Activated T-helper 1 cell treated with Interleukin-2 at 50 U/mL for 16 hours (primary cell): ENCODE results near the gene GIPC2.
"Not testable (repeated sequence)": the region's sequence is repeated elsewhere in the genome, so short reads cannot be mapped to it uniquely, and the experiment has no call there.

Source experiments
- DNase-seq: peaks from one replicate; pipeline ENCODE4 v3.0.0-alpha.2; 2020; ENCODE audit warnings: low read depth

Gene GIPC2

DNA sequence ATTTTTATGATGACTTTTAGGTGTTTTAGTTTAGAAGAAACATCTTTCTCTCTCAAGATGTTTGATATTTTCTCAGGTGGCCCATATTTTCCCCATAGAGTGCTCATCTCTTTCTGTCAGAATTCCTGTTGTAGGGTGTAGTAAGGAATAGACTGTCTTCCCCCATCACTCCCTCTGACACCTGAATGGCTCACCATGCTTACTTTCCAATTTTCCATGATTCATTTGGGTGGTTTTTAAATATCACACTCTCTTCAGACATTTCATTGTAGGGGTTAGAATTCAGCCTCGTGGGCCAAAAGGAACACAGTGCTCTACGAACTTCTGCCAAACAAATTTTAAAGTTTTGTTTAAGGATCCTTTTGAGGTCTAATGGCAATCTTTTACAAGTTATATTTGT lies 24.0 kb downstream of the GIPC2 start:
- DNase-seq: no peak

DNA sequence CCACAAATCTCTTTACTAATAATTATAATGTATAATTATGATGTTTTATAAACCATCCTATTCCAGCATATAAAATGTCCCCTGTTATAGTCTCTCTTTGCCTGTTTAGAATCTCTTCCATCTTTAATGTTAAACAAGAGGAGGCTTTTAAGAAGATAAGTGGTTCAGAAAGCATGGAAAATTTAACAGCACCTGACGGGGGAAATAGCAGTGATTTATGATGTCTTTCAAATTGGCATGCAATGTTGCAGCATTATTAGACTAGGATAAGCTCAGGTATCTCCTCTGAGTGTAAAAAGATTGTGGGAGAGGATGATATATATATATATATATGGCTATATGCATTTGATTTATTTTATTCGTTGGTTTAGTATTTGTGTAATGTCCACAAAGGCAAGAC lies 24.4 kb downstream of the GIPC2 start:
- no peak for DNase-seq

DNA sequence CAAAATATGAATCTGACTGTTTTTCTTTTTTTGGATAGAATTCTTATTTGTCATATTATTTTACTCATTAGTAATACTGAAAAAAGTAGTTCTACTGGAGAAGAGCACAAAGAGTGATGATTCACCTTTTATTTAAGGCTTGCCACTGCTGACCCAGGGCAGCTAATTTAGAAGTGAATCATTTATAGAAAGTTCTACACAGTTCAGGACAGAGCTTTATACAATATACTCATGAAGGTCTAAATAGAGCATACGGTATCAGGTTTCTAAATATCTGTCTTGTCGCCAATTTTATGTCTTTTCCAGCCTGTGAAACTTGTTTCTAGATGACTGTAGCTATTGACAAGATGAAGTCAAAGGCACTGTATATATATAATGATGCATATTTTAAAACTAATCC lies 25.0 kb downstream of the GIPC2 start:
- no peak for DNase-seq

DNA sequence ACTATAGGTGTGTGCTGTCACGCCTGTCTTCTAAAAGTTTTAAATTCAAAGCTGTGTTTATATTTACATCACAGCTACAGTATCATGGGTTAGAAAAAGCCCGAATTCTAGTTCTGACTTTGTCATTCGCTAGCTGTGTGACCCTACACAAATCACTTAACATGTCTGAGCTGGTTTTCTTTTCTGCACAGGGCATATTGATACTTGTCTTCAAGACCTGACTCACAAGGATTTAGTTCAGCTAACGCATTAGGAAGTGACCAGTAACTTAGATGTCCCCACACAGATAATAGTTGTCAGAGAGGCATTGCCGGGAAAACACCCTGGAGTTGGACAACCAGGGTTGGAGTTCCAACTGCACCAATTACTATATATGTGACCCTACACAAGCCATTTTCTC lies 25.9 kb downstream of the GIPC2 start:
- DNase-seq: no peak

DNA sequence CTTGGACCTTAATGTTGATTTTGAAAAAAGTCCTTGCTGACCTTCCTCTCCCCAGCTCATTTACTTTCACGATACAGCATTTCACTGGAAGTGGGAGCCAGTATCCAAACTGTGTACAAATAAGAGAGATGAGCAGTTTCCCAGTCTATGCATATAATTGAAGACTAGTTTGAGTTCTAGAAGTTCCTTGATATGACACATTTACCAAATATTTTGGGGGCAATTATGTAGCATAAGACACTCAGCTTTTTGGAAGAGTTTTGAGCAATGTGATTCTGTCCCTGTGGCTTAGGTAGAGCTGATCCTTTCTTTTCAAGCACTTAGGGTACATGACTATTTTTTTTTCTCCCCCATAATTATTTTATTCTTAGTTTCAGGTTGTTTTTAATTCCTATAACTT lies 26.4 kb downstream of the GIPC2 start:
- DNase-seq: no peak

DNA sequence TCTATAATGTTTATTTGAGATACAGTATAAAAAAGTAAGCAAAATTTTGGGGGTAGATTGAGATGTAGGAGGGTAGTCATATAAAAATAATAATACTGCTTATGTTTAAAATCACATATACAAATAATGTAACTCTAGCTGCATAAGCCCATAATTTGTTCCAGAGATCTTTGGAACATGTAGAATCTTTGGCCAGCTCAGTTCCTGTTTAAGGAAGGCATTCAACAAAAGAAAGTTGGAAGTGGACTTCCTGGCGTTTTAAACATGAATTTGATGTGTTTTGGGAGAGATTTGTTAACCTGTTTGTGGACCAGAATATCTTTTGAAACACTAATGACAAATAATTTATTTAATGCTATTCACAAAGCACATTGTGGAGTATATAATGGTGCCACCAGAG lies 27.7 kb downstream of the GIPC2 start:
- no peak for DNase-seq

DNA sequence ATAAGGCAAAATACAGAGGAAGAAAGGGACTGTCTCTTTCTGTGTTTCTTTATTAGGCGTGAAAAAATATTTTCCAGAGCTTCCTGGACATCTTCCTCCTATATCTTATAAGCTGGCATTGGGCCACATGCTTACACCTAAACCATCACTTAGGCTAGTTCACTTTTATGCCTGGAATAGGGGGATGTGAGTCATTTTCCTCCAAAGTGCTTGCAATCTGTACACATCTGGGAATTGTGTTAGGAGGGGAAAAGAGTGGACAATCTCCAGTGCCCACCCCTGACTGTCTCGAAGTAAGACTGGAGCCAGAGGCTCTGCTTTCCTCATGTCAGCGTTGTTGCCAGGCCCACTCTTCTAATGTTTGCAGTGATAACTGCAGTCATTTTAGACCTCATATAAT lies 29.9 kb downstream of the GIPC2 start:
- DNase-seq: no peak

DNA sequence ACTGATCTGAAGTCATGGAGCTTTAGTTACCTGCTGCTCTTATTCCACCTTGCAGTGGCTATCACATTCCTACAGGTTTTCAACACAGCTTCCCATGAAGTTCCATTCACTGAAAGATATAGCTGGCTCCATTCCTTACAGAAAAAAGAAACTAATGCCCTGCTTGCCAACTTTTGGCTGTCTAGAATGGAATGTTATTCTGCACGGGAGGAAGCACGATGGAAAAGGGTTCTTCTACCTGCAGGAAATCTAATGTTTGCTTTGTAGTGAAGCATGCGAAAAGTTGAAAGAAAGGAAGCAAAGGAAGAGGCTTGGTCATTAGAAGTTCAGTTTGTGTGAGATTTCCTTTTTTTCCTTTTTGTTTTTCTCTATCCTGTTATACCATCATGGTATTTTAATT lies 32.6 kb downstream of the GIPC2 start:
- no peak for DNase-seq

DNA sequence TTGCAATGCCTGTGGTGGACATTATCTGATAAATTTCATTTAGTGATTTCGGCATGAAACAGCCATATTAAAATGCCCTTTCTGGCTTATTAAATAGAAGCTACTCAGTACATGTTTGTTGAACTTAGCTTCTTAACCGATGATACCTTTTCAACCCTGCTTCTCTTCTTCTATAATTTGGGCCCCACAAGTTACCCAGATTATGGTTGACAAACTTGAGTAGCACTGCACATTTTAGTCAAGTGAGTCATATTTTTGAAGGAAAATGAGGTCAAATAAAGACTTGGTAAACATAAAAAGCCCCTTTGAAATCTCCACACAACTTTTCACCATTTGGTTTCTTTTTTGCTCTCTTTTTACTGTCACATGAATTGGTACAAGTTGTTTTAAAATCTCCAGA lies 33.8 kb downstream of the GIPC2 start:
- no peak for DNase-seq

DNA sequence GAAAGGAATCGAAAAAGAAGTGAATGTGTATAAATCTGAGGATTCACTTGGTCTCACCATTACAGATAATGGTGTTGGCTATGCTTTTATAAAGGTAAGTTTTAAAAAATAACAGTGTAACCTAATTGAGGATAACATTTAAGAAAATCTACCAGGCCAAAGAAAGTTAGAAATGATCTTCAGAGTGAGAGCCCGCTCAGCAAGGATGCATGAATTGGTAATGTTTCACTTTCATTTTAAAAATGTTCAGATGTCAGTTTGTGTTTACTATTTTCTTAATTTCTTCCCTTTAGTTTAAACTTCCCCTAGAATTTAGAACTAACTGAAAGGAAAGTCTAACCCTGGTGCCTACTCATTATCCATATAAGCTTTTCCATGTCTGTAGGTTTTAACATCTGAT lies 35.0 kb downstream of the GIPC2 start:
- no peak for DNase-seq

DNA sequence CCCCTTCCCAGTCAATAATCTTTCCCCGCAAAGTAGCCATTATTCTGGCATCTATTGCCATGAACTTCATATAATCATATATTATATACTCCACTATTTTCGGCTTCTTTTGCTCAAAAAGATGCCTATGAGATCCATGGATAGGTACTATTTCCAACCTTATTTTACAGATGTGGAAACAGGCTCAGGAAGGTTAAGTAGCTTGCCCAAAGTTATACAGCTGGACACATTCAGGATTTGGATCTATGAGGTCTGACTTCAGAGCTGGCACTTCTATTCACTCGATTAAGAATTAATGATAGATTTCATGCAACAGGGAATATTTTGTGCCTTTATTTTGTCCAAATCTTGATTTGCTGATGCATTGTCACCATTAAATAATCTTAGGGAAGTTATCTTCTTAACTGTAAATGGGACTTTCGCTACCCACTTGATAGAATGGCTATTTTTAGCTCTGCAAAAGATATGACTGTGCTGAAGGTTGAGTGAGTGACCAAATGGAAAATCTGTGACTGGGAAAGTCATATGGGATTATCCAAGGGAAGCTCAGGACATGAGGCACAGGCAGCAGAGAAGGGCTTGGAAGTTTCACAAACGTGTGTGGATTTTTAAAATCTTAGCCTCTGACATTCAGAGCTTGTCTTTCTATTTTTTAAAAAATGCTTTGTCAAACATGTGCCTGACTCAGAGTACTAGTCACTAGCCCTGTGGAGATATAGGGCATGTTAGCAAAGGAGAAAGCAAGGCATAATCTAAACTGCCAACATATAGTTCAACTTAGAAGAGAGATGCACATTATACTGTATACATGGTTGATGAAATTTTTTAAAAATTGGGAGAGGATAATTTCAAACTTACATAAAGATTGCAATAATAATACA lies 36.5 kb downstream of the GIPC2 start:
- no peak for DNase-seq

DNA sequence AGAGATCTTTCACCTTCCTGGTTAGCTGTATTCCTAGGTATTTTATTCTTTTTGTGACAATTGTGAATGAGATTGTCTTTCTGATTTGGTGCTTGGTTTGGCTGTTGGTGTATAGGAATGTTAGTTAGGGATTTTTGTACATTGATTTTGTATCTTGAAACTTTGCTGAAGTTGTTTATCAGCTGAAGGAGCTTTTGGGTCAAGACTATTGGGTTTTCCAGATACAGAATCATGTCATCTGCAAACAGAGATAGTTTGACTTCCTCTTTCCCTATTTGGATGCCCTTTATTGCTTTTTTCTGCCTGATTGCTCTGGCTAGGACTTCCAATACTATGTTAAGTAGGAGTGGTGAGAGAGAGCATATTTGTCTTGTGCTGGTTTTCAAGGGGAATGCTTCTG lies 38.9 kb downstream of the GIPC2 start:
- DNase-seq: not testable (repeated sequence)

DNA sequence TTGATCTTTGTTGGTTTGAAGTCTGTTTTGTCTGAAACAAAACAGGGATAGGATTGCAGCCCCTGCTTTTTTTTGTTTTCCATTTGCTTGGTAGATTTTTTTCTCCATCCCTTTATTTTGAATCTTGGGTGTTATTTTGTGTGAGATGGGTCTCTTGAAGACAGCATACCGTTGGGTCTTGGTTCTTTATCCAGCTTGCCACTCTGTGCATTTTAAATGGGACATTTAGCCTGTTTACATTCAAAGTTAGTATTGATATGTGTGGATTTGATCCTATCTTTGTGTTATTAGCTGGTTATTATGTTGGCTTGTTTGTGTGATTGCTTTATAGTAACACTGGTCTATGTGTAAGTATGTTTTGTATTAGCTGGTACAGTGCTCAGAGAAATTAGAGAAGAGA lies 40.9 kb downstream of the GIPC2 start:
- no peak for DNase-seq

DNA sequence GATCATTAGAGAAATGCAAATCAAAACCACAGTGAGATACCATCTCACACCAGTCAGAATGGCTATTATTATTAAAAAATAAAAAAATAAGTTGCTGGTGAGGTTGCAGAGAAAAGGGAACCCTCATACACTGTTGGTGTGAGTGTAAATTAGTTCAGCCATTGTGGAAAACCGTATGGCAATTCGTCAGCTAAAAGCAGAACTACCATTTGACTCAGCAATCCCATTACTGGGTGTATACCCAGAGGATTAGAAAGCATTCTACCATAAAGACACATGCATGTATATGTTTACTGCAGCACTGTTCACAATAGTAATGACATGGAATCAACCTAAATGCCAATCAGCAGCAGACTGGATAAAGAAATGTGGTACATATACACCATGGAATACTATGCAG lies 42.2 kb downstream of the GIPC2 start:
- DNase-seq: no peak

DNA sequence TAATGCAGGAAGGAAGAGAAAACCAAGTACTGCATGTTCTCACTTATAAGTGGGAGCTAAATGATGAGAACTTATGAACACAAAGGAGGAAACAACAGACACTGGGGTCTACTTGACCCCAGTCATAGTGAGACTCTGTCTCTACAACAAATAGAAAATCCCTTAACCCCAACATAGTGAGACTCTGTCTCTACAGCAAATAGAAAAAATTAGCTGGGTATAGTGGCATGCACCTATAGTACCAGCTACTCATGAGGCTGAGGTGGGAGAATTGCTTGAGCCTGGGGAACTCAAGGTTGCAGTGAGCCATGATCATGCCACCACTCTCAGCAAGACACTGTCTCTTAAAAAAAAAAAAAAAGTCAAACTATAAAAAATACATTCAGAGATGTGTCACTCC lies 42.7 kb downstream of the GIPC2 start:
- no peak for DNase-seq

DNA sequence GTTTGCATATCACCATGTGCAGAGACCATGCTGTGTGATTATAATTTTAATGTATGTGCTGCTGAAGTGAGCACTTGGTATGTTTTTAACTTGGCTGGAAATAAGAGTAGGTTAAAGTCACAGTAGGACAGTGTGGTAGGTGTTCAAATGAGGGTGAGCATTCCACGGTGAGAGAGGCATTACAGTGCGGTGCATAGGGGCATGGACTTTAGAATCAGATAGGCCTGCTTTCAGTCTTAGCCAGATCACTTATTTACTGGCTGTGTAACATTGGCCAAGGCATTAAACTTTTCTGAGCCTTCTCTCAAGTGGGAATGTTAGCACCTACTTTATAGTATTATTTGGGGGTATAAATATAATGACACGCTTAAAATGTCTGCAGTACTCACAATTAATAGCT lies 43.2 kb downstream of the GIPC2 start:
- DNase-seq: no peak

DNA sequence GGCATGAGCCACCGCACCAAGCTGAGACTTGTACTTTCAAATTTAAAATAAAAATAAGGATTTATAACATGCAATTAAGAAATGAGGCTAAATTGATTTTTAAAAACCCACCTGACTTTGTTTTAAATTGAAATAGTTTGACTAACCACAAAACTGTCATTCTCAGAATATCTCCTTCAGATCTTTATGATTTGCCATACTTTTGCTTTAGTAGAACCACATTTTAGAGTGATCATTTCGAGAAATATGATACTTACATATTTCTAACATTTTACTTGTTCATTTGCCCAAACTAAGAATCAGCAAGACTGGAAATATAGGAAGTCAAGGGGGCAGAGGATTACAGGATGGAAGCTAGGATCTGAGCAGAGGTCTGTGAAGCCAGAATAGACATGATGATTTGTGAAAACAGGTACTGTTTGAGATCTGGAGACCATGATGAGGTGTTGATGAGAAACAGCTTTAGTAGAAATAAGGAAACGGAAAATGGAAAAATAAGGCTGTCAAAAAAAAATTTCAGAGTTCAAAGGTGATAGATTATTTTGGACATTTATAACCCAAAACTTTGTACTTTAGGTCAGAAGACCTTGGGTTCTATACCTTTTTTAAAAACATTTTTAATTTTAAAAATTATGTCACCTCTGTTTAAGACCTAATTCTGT lies 44.8 kb downstream of the GIPC2 start:
- no peak for DNase-seq

DNA sequence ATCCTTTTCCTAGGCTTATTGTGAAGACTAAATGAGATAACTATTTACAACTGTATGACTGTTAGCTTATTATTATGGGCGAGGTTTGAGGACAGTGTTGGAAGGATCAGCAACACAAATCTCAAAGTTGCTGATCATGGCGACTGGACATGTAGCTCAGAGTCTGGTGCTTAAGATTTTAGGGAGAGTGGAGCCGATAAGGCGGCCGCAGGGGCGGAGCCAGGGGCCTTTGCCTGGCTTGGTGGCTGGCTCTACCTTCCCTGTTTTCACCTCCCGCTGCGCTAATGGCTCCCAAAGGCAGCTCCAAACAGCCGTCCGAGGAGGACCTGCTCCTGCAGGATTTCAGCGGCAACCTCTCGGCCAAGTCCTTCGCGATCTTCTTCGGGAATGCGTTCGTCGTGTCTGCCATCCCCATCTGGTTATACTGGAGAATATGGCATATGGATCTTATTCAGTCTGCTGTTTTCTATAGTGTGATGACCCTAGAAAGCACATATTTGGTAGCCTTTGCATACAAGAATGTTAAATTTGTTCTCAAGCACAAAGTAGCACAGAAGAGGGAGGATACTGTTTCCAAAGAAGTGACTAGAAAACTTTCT lies 45.5 kb downstream of the GIPC2 start:
- DNase-seq: no peak

DNA sequence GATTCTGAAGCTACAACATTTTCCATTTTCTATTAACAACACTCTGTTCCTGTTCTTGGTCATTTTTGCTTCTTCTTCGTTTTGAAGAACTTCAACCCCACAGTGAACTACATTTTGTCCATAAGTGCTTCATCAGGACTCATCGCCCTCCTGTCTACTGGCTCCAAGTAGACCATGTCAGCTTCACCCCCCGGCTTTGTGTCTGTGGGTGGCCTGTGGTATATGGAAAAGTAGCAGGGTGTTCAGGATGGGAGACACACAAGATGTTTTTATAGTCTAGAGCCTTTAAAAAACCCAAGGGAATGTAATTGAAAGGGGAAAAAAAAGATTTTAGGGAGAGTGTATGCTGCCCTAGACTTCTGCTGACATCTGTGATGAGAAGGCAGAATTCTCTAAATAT lies 46.1 kb downstream of the GIPC2 start:
- DNase-seq: no peak

DNA sequence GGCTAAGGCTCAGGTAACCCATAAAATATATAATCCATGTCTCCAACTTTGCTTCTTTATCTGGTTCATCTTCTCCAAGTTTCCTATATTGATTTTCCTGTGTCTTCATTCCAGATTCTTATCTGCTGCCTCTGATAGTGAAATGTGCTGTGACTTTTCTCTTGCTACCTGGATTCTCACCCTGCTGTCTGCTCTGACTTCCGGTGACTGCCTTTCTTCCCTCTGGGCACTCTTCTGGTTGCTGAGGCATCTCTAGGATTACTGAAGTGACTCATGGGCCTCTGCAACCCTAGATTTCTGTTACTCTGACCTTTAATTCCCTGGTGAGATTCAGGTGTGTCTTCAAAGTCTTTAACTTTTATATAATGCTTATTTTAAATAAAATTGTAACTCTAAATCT lies 46.9 kb downstream of the GIPC2 start:
- no peak for DNase-seq

DNA sequence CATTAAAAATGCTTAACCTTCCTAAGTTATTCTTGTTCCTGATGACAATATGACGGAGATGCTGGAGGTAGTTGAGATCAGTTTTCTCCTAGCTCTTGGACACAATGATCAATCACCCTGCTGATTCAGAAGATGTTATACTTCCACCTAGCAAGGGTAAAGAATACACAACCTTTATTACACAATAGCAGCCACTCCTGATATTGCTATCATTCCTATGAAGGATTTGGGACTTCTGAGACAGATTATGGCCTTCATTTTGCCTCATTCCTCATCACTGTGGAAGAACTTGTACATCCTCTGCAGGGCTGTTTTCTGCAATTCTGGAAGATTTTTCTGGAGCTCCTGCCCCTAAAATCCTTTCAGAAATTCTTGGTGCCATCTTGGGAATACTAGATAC lies 47.8 kb downstream of the GIPC2 start:
- DNase-seq: no peak

DNA sequence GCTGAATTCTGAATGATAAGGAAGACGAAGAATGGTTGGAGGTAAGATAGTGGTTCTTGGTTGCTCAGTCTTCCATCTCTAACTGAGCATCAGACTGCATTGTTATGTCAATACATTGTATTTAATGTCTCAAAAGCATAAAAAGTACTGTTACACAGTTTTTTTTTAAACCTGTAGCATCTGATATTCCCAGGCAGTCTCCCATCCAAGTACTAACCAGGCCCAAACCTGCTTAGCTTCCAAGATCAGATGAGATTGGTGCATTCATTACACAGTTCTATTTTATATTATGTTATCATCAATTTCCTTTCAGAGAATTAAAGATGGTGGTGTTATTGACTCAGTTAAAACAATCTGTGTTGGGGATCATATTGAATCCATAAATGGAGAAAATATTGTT lies 48.9 kb downstream of the GIPC2 start:
- DNase-seq: no peak

DNA sequence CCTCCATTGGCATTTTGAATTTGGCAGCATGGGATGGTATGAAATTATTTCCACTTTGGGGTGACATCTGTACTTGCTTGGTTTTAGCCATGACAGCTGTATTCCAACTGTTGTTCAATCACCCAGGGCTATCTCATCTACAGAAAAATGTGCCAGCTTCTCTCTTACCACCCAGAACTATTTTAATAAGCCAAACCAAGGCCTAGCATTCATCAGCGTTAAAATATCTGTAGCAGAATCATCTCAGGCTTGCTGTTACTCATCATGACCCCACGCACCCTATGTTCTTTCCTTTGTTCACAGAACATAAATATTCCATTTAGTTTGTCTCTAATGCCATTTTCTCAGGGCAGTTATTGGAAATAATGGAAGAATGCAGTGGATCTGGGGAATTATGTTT lies 49.8 kb downstream of the GIPC2 start:
- DNase-seq: no peak

DNA sequence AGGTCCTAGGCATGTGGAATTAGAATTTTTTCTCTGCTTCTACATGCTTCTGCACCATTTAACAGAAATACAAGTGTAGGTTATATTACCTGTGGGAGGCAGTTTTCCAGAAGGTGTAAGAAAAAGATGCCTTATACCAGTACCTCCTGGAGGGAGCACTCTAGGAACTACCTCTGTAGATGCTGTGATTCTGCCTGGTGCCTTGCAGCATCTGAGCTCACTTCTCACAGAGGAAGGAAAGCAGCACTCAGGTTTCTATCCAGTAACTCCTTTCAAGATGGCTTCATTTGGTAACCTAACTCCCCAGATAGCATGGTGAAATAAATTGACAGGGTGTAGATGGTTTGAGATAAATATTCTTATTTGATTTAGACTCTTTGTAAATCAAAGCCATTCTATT lies 50.3 kb downstream of the GIPC2 start:
- DNase-seq: no peak
